ENCODE data around the gene NCK1.
"Not testable (repeated sequence)": the region's sequence is repeated elsewhere in the genome, so short reads cannot be mapped to it uniquely, and the experiment has no call there.

NCK1 gene

GRCh38 chr3:136862617-136863322 is 762 bp downstream of the NCK1 start:
- in situ Hi-C loops (cut with HindIII; ENCODE audit: low sequenced_read_pairs): no loop called here
- H3K4me3 ChIP-seq (ENCODE audit: low read depth, low read length): peak overlapping the region; percentile 70
- no peak for TF ChIP-seq CTCF (IDR thresholded peaks at IDR 0.05; ENCODE audit: low read depth, low read length, missing control alignments)
- DNase-seq (ENCODE audit: low read depth): no peak

GRCh38 chr3:136869282-136869681 is 7.3 kb downstream of the NCK1 start:
- no peak for TF ChIP-seq CTCF (IDR thresholded peaks at IDR 0.05; ENCODE audit: low read depth, low read length, missing control alignments)
- DNase-seq (ENCODE audit: low read depth): no peak
- no peak overlapping the region for H3K4me3 ChIP-seq (ENCODE audit: low read depth, low read length)
- in situ Hi-C loops (cut with HindIII; ENCODE audit: low sequenced_read_pairs): no loop called here

GRCh38 chr3:136872258-136872657 is 10.2 kb downstream of the NCK1 start:
- H3K4me3 ChIP-seq (ENCODE audit: low read depth, low read length); DNase-seq (ENCODE audit: low read depth); in situ Hi-C loops (cut with HindIII; ENCODE audit: low sequenced_read_pairs): not testable (repeated sequence)

GRCh38 chr3:136879510-136879909 is 17.5 kb downstream of the NCK1 start:
- H3K4me3 ChIP-seq (ENCODE audit: low read depth, low read length); DNase-seq (ENCODE audit: low read depth); in situ Hi-C loops (cut with HindIII; ENCODE audit: low sequenced_read_pairs): not testable (repeated sequence)

- DNase-seq (ENCODE audit: low read depth): no peak
- in situ Hi-C loops (cut with HindIII; ENCODE audit: low sequenced_read_pairs): no loop called here
- no peak overlapping the region for H3K4me3 ChIP-seq (ENCODE audit: low read depth, low read length)
- no peak for TF ChIP-seq CTCF (IDR thresholded peaks at IDR 0.05; ENCODE audit: low read depth, low read length, missing control alignments)
Observed at GRCh38 chr3:136882571-136882970, 20.6 kb downstream of the NCK1 start.

- DNase-seq (ENCODE audit: low read depth): no peak
- in situ Hi-C loops (cut with HindIII; ENCODE audit: low sequenced_read_pairs): no loop called here
- no peak for TF ChIP-seq CTCF (IDR thresholded peaks at IDR 0.05; ENCODE audit: low read depth, low read length, missing control alignments)
- H3K4me3 ChIP-seq (ENCODE audit: low read depth, low read length): no peak overlapping the region
Observed at GRCh38 chr3:136883967-136884720, 22.1 kb downstream of the NCK1 start.

GRCh38 chr3:136885357-136886213 is 23.6 kb downstream of the NCK1 start:
- H3K4me3 ChIP-seq (ENCODE audit: low read depth, low read length): no peak overlapping the region
- DNase-seq (ENCODE audit: low read depth): no peak
- in situ Hi-C loops (cut with HindIII; ENCODE audit: low sequenced_read_pairs): no loop called here
- TF ChIP-seq CTCF (IDR thresholded peaks at IDR 0.05; ENCODE audit: low read depth, low read length, missing control alignments): no peak
